BJ (cell line): ENCODE data around the gene DCTN4. TPM values are rescaled to one million over a fixed set of nuclear protein-coding genes. Genes with fewer than 3 reads are reported as not detected.

Experiments used
- CTCF ChIA-PET: fragments of 350-600 bp; formaldehyde crosslinking; extraction: SDS; loops from one replicate; lab custom pipeline; 2021; ENCODE audit warnings: antibody characterized with exemption, inconsistent platforms; lab: Yijun Ruan, JAX
- POLR2A ChIA-PET: fragments of 300-600 bp; sonication (Branson Sonifier 250); formaldehyde crosslinking; extraction: SDS; loops from one replicate; lab custom pipeline; 2021; ENCODE audit warnings: antibody characterized with exemption; lab: Charles Lee
- DNase-seq: peaks from one replicate; pipeline ENCODE4 v3.0.0-alpha.2; 2011; ENCODE audit warnings: low read depth
- H3K27me3 ChIP-seq: 2 replicates; pipeline ENCODE4 v1.6.0; 2011; ENCODE audit warnings: low read length; ENCODE audit not compliant: control insufficient read depth, insufficient read depth
- H3K36me3 ChIP-seq: 2 replicates; pipeline ENCODE4 v1.5.1; 2011; ENCODE audit warnings: low read length; ENCODE audit not compliant: control insufficient read depth, insufficient read depth
- H3K4me3 ChIP-seq: 2 replicates; pipeline ENCODE4 v1.5.1; 2011; ENCODE audit warnings: low read depth, mild to moderate bottlenecking, control low read depth, low read length
- polyA plus RNA-seq: library from polyadenylated mRNA; depleted of rRNA; stranded (reverse); fragments of >200 nt; gene quantifications from 2 replicates; pipeline ENCODE4 v1.2.3, GENCODE V29; 2011
- TF ChIP-seq, protein P1 (sequence below): IDR thresholded peaks from 2 replicates; pipeline ENCODE4 v1.5.1; 2011; ENCODE audit warnings: low read depth, mild to moderate bottlenecking, control low read depth, inconsistent platforms, low read length, moderate library complexity; ENCODE audit not compliant: insufficient read depth

The DCTN4 gene
- polyA plus RNA-seq, 1 experiment: 50.2 TPM

DNA sequence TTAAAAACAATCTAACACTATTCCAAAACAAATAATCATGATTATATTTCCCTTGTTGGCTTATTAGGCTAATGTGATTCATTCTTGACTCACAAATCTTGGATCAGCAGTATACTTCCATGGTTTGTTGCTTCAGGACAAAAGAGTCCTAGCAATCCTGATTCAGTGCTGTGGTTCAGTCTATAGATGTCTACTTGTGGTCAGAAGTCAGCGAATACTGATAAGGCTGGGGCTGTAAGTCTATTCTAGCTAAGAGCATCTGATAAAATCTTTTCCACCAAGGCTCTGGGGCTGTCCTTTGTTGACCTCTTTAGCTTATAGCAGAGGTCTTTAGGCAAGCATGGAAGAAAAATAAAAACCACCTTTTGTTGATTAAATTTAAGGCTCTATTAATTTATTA, 15.3 kb upstream of the DCTN4 start:
- TF ChIP-seq, protein P1, sequence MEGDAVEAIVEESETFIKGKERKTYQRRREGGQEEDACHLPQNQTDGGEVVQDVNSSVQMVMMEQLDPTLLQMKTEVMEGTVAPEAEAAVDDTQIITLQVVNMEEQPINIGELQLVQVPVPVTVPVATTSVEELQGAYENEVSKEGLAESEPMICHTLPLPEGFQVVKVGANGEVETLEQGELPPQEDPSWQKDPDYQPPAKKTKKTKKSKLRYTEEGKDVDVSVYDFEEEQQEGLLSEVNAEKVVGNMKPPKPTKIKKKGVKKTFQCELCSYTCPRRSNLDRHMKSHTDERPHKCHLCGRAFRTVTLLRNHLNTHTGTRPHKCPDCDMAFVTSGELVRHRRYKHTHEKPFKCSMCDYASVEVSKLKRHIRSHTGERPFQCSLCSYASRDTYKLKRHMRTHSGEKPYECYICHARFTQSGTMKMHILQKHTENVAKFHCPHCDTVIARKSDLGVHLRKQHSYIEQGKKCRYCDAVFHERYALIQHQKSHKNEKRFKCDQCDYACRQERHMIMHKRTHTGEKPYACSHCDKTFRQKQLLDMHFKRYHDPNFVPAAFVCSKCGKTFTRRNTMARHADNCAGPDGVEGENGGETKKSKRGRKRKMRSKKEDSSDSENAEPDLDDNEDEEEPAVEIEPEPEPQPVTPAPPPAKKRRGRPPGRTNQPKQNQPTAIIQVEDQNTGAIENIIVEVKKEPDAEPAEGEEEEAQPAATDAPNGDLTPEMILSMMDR: no peak
- Histone ChIP-seq H3K36me3 (no peaks in the 10 kb centered on the region), H3K27me3 (no peaks in the 10 kb centered on the region), H3K4me3 (no peak overlapping the region)
- CTCF ChIA-PET: no interaction called here
- DNase-seq: peak; percentile 51
- POLR2A ChIA-PET: no interaction called here

DNA sequence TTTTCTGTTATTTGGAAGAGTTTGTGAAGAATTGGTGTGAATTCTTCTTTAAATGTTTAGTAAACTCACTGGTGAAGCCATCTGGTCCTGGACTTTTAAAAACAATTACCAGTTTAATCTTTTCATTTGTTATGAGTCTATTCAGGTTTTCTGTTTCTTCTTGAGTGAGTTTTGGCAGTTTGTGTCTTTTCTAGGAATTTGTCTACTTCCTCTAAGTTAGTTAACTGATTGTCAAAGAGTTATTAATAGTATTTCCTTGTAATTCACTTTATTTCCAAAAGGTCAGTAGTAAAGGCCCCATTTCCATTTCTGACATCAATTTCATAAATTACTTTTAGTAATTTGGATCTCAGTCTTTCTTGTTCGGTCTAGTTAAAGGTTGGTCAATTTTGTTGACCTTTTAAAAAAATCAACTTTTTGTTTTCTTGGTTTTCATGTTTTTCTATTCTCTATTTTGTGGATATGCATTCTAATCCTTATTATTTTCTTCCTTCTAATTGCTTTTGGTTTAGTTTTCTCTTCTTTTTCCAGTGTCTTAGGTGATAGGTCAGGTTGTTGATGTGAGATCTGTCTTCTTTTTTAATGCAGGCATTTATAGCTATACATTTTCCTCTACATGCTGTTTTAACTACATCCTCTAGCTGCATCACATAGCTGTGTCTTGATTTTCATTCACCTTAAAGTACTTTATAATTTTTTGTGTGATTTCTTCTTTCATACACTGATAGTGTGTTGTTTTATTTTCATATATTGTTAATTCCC, 12.4 kb upstream of the DCTN4 start:
- DNase-seq: no peak
- Histone ChIP-seq H3K36me3 (no peaks in the 10 kb centered on the region), H3K27me3 (no peaks in the 10 kb centered on the region), H3K4me3 (no peak overlapping the region)
- ChIA-PET POLR2A (no interaction called here), CTCF (no interaction called here)
- TF ChIP-seq, protein P1: no peak

DNA sequence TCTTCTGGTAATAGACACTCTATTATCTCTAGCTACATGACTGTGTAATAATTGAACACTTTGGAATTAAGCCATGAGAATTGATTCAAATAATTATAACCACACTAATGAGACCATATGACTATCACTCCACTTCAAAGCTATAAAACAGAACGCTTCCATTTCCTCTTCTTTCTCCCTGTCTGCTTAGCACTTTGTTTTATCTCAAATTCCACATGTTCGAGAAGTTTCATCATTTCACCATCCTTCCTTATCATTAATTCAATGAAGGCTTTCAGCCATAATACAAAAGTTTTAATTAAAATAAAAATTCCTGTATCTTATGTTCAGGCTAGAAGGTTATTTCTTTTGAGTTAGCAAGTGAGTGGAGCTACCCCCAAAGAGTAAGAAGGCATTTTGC, 7.4 kb upstream of the DCTN4 start:
- POLR2A ChIA-PET: no interaction called here
- CTCF ChIA-PET: interaction anchor here (1.2 kb wide), 1 partner anchor 12 kb away, joined by 5 read pairs; the partner anchor contains the start of gene SMIM3
- Histone ChIP-seq H3K36me3 (no peaks in the 10 kb centered on the region), H3K4me3 (no peak overlapping the region), H3K27me3 (no peaks in the 10 kb centered on the region)
- no peak for DNase-seq
- TF ChIP-seq, protein P1: no peak

DNA sequence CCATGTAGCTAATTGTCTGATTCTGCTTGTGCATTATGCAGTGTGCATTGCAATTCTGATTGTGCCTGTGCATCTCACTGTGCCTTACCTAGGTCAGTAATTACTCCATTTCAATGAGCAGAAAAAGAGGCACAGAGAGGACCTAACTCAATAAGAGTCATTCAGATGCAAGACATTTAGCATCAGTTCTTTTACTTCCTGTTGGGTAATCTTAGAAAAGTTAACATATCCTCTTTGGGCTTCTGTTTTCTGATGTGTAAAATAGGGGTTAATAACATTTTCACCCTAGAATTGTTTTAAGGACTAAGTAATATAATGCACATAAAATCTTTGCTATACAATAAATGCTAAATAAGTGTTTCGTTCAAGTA, 7.0 kb upstream of the DCTN4 start:
- Histone ChIP-seq H3K4me3 (no peak overlapping the region), H3K36me3 (no peaks in the 10 kb centered on the region), H3K27me3 (no peaks in the 10 kb centered on the region)
- ChIA-PET CTCF (no interaction called here), POLR2A (no interaction called here)
- no peak for DNase-seq
- TF ChIP-seq, protein P1: no peak

DNA sequence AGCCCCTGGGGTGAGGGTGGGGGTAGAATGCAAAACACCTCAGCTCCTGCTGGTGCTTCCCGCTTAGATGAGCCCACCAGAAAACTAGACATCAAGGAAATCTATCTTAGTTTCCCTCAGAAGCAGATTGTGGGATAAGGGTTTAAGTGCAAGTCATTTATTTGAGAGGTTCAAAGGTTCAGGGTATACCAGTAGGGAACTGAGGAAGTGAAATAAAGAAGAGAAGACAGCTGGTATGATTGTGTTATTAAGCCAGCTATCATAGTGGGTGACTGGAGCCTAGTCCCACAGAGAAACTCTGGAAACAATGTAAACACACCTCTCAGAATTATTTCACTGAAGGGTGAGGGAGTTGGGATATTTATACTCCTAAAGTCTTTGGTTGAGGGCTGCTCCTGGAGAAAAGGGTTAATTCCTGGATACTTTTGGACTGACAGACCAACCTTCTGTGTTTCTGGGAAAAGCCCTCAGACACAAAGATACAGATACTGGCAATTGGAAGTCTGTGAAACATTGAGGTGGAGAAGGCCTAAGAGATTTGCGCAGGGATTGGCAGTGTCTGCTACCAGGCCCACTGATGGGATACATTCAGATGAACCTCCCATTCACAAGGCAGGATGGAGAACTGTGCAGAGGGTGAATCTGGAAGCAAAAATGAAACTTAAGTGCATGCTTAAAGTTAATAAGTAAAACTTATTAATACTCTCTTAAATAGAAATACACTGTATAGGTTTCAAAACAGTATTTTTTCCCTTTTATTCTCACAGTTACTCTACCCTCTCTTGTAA, 6.4 kb upstream of the DCTN4 start:
- no peak overlapping the region for H3K4me3 ChIP-seq
- ChIA-PET CTCF (interaction anchor here (0.6 to 3.1 kb wide), 3 partner anchors 8 to 1281 kb away, joined by 3 to 9 read pairs (median 5); no protein-coding TSS in a partner anchor), POLR2A (no interaction called here)
- no peak for DNase-seq
- no peaks in the 10 kb centered on the region for H3K36me3 ChIP-seq
- no peaks in the 10 kb centered on the region for H3K27me3 ChIP-seq
- TF ChIP-seq, protein P1: no peak
